ENCODE measurements around the gene TFCP2.

Gene TFCP2

DNA sequence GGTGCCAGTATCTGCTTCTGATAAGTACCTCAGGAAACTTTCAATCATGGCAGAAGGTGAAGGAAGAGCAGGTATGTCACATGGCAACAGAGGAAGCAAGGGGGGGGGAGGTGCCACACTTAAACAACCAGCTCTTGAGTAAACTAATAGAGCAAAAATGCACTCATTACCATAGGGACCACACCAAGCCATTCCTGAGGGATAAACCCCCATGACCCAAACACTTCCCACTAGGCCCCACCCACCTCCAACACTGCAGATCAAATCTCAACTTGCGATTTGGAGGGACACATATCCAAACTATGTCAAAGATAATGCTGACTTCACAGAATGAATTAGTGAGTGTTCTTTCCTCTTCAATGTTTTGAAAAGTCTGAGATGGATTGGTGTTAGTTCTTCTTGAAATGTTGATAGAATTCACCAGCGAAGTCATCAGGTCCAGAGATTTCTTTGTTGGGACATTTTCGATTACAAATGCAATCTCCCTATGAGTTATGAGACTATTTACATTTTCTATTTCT is 16.6 kb downstream of the TFCP2 start:
- DNase-seq (ENCODE audit: low read depth in 3 of 3), result no peak

- DNase-seq (ENCODE audit: low read depth in 3 of 3), result no peak
These were observed 20.0 kb downstream of the TFCP2 start for GRCh38 chr12:51152953-51153352.

GRCh38 chr12:51150777-51151176 is 22.2 kb downstream of the TFCP2 start:
- DNase-seq (ENCODE audit: low read depth in 3 of 3), result no peak

DNA sequence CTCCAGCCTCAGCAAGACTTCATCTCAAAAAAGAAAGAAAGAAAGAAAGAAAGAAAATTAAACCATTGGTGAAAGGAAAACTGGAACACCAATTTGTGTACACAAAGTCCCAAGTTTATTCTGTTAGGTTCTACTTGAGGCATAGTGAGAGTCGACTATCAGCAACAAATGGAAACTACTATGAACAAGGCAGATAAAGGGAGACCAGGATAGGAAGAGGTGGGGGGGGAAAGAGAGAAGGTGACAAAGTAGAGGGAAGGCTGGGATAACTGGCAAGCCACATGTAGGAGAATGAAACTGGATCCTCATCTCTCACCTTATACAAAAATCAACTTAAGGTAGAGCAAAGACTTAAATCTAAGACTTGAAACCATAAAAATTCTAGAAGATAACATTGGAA is 25.6 kb downstream of the TFCP2 start:
- DNase-seq (ENCODE audit: low read depth in 3 of 3), result no peak

GRCh38 chr12:51139292-51139844 is 33.6 kb downstream of the TFCP2 start:
- no peak for DNase-seq (ENCODE audit: low read depth in 3 of 3)

DNA sequence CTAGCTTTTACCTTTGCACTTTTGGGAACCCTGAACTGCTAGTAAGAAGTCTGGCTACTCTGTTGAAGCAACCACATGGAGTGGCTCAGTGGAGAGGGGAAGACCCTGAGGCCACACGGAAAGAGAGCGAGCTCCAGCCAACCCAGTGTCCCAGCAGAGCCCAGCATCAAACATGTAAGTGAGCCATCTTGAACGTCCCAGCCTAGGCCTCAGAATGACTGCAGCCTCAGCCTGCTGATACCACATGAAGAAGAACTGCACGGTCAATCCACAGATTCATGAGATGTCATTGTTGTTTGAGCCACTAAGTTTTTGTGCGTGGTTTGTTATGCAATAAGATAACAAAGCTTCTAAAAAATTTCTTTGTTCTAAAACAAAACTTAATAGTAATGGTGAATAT is 40.2 kb downstream of the TFCP2 start:
- DNase-seq (ENCODE audit: low read depth in 3 of 3), result no peak

DNA sequence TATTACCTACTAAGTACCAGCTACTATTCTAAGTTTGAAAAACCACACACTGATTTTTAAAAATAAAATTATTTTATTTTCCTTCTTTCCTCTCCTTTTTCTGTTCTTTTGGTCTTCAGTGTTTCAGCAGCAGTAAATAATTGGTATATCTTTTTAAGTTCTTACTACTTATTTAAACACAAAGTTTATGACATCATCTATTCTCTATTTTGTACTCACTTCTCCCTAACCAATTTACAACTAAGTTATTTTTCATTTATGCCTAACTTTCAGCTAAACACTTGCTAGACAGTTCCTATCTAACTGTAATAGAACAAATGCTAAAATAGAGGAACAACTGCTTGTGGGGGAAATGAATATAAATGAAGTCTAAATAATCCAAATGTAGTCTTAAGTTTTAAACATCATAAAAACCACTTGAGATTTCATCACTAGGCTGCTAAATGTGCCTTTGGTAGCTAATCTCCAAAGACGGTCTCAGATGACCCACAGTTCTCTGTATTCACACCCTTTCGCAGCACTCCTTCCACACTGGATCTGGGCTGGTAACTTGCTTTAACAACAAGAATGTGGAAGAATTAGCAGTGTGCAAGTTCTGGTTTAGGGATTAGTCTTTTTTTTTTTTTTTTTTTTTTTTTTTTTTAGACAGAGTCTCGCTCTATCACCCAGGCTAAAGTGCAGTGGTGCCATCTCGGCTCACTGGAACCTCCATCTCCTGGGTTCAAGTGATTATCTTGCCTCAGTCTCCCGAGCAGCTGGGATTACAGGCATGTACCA is 41.0 kb downstream of the TFCP2 start:
- no peak for DNase-seq (ENCODE audit: low read depth in 3 of 3)

DNA sequence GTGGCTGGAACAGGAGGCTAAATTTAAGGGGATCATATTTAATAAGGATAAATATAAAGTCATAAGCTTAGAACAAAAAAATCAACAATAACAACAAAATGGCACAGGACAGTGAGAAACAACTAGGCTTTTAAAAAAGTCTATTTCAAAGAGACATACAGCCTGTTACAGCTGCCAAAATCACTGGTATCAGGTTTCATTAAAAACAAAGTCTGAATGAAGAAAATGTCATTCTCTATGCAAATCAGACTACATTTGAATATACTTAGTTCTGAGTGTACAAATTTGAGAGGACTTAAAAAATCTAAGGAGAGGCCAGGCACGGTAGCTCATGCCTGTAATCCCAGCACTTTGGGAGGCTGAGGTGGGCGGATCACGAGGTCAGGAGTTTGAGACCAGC is 44.0 kb downstream of the TFCP2 start:
- DNase-seq (ENCODE audit: low read depth in 3 of 3), result no peak

- no peak for DNase-seq (ENCODE audit: low read depth in 3 of 3)
These were observed 45.7 kb downstream of the TFCP2 start for GRCh38 chr12:51127050-51127729.

DNA sequence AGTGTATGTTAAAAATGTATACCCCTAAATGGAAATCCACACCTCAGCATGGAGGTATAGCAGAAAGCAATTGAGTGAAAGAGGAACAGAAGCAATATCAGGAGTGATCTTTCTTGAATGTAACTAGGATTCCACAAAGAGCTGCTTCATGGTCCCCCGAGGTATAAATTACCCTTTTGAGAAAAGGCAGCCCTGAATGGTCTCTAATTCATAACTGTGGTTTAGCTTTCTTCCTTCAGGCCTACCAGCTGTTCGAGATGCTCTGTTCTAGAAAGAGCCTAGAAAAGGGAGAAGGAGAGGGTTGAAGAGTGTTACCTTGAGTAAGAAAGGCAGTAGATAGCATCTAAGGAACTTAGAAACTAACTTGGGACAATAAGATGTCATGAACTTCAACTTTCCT is 46.6 kb downstream of the TFCP2 start:
- DNase-seq (ENCODE audit: low read depth in 3 of 3), result no peak

DNA sequence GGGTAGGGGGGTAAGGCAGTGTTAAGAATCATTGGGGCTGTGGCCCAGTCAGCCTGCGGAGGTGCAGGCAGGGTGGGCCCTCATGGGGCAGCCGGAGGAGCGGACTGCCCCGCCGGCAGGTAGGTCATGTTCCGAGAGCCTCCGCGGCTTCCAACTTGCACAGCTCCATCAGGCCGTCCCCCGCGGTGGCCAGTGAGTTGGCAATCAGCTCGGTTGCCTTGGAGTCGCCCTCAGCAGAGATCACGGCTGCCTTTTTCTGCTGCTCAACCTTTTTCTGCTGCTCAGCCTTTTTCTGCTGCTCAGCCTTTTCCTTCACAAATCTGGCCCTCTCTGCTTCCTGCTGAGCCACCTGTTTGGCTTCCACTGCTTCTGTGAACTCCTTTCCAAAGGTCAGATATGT is 48.4 kb downstream of the TFCP2 start:
- DNase-seq (ENCODE audit: low read depth in 3 of 3), result no peak

- DNase-seq (ENCODE audit: low read depth in 3 of 3), result no peak
These were observed 50.1 kb downstream of the TFCP2 start for GRCh38 chr12:51122844-51123243.

- DNase-seq (ENCODE audit: low read depth in 3 of 3), result no peak
These were observed 54.2 kb downstream of the TFCP2 start for GRCh38 chr12:51118706-51119105.

GRCh38 chr12:51115533-51115932 is 57.4 kb downstream of the TFCP2 start:
- DNase-seq (ENCODE audit: low read depth in 3 of 3), result no peak

DNA sequence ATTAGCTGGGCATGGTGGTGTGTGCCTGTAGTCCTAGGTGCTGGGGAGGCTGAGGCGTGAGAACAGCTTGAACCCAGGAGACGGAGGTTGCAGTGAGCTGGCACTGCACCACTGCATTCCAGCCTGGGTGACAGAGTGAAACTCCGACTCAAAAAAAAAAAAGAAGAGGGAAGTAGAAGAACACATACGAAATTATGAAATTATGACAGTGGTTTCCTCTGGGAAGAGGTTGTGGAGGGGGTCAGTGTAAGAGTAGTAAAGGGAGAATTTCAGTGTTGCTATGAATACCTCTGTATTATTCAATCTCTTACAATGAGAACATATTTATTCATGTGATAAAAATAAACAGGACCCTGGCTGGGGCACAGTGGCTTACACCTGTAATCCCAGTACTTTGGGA is 64.8 kb downstream of the TFCP2 start:
- no peak for DNase-seq (ENCODE audit: low read depth in 3 of 3)

GRCh38 chr12:51103977-51104376 is 69.0 kb downstream of the TFCP2 start:
- DNase-seq (ENCODE audit: low read depth in 3 of 3), result no peak

GRCh38 chr12:51098611-51099010 is 74.3 kb downstream of the TFCP2 start:
- no peak for DNase-seq (ENCODE audit: low read depth in 3 of 3)

- DNase-seq (ENCODE audit: low read depth in 3 of 3), result no peak
These were observed 82.2 kb downstream of the TFCP2 start for GRCh38 chr12:51090705-51091229.

GRCh38 chr12:51087818-51088217 is 85.1 kb downstream of the TFCP2 start:
- peak in 1 of 3 experiments; percentile 28 for DNase-seq (ENCODE audit: low read depth in 3 of 3)

GRCh38 chr12:51086933-51087332 is 86.0 kb downstream of the TFCP2 start:
- no peak for DNase-seq (ENCODE audit: low read depth in 3 of 3)

DNA sequence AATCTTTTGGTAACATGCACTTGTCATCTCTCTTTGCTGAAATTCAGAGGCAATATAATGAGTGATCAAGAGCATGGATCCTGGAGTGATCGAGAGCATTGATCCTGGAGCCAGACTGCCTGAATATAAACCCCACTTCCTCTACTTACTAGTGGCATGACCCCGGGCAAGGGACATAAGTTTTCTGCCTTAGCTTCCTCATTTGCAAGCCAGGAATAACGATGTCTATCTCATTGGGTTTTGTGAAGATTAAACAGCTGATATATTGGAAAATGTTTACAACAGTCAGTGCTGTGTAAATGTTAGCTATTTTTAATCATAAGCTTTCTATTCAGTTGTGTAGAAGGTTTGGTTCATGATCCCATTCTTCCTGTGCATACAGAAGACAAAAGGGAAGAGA is 87.2 kb downstream of the TFCP2 start:
- DNase-seq (ENCODE audit: low read depth in 3 of 3), result no peak

DNA sequence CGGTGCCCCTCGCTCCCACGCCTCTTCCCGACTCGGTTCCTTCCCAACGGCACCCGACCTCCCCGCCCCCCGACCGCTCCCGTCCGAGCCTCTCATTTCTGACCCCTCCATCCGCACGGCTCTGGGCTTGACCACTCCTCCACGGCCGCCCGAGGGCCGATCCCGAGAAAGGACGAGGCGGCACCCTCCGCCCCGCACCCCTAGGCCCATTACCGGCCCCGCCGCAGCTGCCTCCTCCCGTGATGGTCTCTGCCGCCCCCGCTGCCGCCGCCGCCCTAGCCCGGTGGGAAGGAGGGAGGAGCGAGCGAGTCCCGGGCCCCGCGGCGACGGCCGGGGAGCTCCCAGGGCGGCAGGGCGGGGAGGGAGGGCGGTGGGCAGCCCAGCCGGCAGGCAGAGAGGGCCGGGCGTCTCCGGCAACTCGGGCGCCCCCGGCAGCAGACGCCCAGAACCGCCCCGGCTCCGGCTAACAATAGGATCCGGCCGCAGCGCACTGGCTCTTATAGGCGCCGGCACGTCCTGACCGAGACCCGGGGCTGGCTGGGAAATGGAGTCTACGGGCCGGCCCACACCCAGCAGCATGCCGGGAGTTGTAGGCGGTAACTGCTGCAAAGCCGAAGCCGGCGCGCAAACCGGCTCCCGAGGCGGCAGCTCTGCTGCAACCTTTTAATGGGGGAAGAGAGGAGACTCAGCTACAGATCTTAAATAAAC is 89.7 kb downstream of the TFCP2 start, which contains the start of gene CSRNP2:
CSRNP2 (minus strand) TSS at position 471 of the 708 bp plus-strand sequence. CDS start 7,035 bp downstream, outside the sequence.
- DNase-seq (ENCODE audit: low read depth in 3 of 3), result peak; percentile 88 to 95 (median 90)
